ENCODE data around the gene PLXNA1.

- no peak for TF ChIP-seq POLR2A (IDR thresholded peaks at IDR 0.05)
- TF ChIP-seq, protein P1, sequence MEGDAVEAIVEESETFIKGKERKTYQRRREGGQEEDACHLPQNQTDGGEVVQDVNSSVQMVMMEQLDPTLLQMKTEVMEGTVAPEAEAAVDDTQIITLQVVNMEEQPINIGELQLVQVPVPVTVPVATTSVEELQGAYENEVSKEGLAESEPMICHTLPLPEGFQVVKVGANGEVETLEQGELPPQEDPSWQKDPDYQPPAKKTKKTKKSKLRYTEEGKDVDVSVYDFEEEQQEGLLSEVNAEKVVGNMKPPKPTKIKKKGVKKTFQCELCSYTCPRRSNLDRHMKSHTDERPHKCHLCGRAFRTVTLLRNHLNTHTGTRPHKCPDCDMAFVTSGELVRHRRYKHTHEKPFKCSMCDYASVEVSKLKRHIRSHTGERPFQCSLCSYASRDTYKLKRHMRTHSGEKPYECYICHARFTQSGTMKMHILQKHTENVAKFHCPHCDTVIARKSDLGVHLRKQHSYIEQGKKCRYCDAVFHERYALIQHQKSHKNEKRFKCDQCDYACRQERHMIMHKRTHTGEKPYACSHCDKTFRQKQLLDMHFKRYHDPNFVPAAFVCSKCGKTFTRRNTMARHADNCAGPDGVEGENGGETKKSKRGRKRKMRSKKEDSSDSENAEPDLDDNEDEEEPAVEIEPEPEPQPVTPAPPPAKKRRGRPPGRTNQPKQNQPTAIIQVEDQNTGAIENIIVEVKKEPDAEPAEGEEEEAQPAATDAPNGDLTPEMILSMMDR (IDR thresholded peaks at IDR 0.05): no peak
These were observed 18.0 kb upstream of the PLXNA1 start for GRCh38 chr3:126964950-126965349.

Data from uterus (tissue), 2 donors.